ENCODE results near the gene PARD6B. TPM values are rescaled to one million over a fixed set of nuclear protein-coding genes. Genes with fewer than 3 reads are reported as not detected.
"Not testable (repeated sequence)": the region's sequence is repeated elsewhere in the genome, so short reads cannot be mapped to it uniquely, and the experiment has no call there.

PARD6B gene
- total and polyA plus RNA-seq, 11 donors, result 1.3 to 12.2 (median 4.2) TPM

GRCh38 chr20:50798650-50799049 lies 67.3 kb downstream of the PARD6B start:
- intact Hi-C loops (cut with DNase I), result loop anchor here in 6 of 10 donors (5.0 to 10.0 kb wide), 5 partner anchors 126 to 526 kb away; no protein-coding TSS in a partner anchor
- Histone ChIP-seq H3K4me1 (peaks cover 0 to 20% (median 7%) of the 10 kb centered on the region in 12 donors), H3K27ac (no peak overlapping the region), H3K27me3 (peaks cover 0 to 6% (median 0%) of the 10 kb centered on the region in 9 donors), H3K36me3 (no peaks in the 10 kb centered on the region), H3K9me3 (no peaks in the 10 kb centered on the region), H3K4me3 (no peak overlapping the region)
- DNase-seq (no peak), ATAC-seq (no peak)
- TF ChIP-seq POLR2A (IDR thresholded peaks at IDR 0.05), result no peak
- TF ChIP-seq, protein P1, sequence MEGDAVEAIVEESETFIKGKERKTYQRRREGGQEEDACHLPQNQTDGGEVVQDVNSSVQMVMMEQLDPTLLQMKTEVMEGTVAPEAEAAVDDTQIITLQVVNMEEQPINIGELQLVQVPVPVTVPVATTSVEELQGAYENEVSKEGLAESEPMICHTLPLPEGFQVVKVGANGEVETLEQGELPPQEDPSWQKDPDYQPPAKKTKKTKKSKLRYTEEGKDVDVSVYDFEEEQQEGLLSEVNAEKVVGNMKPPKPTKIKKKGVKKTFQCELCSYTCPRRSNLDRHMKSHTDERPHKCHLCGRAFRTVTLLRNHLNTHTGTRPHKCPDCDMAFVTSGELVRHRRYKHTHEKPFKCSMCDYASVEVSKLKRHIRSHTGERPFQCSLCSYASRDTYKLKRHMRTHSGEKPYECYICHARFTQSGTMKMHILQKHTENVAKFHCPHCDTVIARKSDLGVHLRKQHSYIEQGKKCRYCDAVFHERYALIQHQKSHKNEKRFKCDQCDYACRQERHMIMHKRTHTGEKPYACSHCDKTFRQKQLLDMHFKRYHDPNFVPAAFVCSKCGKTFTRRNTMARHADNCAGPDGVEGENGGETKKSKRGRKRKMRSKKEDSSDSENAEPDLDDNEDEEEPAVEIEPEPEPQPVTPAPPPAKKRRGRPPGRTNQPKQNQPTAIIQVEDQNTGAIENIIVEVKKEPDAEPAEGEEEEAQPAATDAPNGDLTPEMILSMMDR (IDR thresholded peaks at IDR 0.05), result no peak
- WGBS, 4 donors, result 88 to 97% (median 91%) methylated on average over 7 of the region's 7 CpGs

- H3K36me3 ChIP-seq, result no peaks in the 10 kb centered on the region
- DNase-seq, result no peak
- 82 to 90% (median 83%) methylated on average over 13 of the region's 13 CpGs for WGBS, 4 donors
- no peaks in the 10 kb centered on the region for H3K9me3 ChIP-seq
- H3K27me3 ChIP-seq, result peaks cover 0 to 6% (median 0%) of the 10 kb centered on the region in 9 donors
- no peak overlapping the region for H3K27ac ChIP-seq
- TF ChIP-seq, protein P1 (IDR thresholded peaks at IDR 0.05), result no peak
- H3K4me1 ChIP-seq, result peaks cover 0 to 13% (median 3%) of the 10 kb centered on the region in 12 donors
- no peak overlapping the region for H3K4me3 ChIP-seq
- intact Hi-C loops (cut with DNase I), result loop anchor here in 6 of 10 donors (5.0 to 10.0 kb wide), 5 partner anchors 125 to 525 kb away; no protein-coding TSS in a partner anchor
- ATAC-seq, result no peak
These were observed 68.0 kb downstream of the PARD6B start for GRCh38 chr20:50799176-50799889.

DNA sequence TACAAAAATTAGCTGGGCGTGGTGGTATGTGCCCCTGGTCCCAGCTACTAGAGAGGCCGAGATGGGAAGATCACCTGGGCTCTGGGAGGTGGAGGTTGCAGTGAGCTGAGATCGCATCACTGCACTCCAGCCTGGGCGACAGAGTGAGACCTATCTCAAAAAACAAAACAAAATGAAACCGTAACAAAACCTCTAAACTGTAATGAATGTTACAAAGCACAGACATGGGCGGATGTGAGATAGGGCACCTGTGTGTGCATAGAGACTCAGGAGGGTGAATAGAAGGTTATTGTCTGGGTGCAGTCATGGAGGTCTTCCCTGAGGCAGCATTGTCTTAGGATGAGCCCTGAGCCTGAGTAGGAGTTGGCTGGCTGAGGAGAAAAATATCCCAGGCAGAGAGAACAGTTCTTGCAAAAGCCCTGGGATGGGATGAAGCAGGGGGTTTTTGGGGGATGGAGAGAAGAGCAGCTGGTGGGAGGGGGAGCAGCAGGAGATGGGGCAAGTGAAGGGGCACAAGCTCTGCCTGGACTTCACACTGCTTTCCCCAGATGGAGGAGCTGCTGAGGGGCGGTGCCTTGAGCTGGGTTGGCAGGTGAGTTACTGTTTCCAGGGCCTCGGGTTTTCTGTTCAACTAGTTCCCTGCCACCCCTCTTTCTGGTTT lies 68.6 kb downstream of the PARD6B start:
- intact Hi-C loops (cut with DNase I), result loop anchor here in 6 of 10 donors (5.0 to 10.0 kb wide), 5 partner anchors 125 to 525 kb away; no protein-coding TSS in a partner anchor

DNA sequence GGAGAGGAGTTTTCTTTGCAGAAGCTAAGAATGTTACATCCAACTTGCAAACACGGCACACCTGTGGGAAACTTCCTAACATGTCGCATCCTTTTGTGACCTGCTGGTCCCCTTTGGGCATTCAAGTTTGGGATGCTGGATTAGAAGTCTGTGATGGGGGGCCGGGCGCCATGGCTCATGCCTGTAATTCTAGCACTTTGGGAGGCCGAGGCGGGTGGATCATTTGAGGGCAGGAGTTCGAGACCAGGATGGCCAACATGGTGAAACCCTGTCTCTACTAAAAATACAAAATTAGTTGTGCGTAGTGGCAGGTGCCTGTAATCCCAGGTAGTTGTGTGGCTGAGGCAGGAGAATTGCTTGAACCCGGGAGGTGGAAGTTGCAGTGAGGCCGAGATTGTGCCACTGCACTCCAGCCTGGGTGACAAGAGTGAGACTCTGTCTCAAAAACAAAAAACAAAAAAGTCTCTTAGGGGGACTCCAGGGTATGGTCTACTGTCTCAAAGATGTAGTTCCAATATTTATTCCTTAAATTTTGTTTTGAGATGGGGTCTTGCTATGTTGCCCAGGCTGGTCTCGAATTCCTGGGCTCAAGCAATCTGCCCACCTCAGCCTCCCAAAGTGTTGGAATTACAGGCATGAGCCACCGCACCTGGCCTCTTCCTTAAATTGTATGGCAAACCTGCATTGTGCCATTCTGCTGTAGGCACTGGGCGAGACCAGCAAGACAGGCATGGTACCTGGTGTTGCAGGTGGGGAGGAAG lies 69.8 kb downstream of the PARD6B start:
- H3K27ac ChIP-seq, H3K4me1 ChIP-seq, H3K27me3 ChIP-seq, H3K36me3 ChIP-seq, DNase-seq, ATAC-seq, H3K4me3 ChIP-seq, H3K9me3 ChIP-seq: not testable (repeated sequence)
- intact Hi-C loops (cut with DNase I), result loop anchor here in 1 of 10 donors (10.0 kb wide), 1 partner anchor 514 kb away; no protein-coding TSS in a partner anchor
- WGBS, 4 donors, result 89 to 93% (median 92%) methylated on average over 13 of the region's 13 CpGs

More for the DNA sequence above, 68.6 kb downstream of the PARD6B start:
- Histone ChIP-seq H3K36me3 (no peaks in the 10 kb centered on the region), H3K27me3 (peaks cover 0 to 6% (median 0%) of the 10 kb centered on the region in 9 donors), H3K4me1 (peaks cover 0 to 10% (median 0%) of the 10 kb centered on the region in 12 donors), H3K27ac (no peak overlapping the region), H3K9me3 (no peaks in the 10 kb centered on the region), H3K4me3 (no peak overlapping the region)
- DNase-seq (no peak), ATAC-seq (no peak)
- no peak for TF ChIP-seq POLR2A (IDR thresholded peaks at IDR 0.05)
- TF ChIP-seq, protein P1 (IDR thresholded peaks at IDR 0.05), result no peak
- WGBS, 4 donors, result 87 to 92% (median 89%) methylated on average over 8 of the region's 8 CpGs

All from heart left ventricle (tissue), 16 donors.